GM12801 (cell line): ENCODE measurements around the gene TSPAN14.

ENCODE experiments used
- CTCF ChIP-seq: IDR thresholded peaks from one replicate; pipeline ENCODE4 v1.5.1; 2011; ENCODE audit warnings: control low read depth; ENCODE audit not compliant: insufficient read length; ENCODE audit errors: extremely low read depth

The TSPAN14 gene

DNA sequence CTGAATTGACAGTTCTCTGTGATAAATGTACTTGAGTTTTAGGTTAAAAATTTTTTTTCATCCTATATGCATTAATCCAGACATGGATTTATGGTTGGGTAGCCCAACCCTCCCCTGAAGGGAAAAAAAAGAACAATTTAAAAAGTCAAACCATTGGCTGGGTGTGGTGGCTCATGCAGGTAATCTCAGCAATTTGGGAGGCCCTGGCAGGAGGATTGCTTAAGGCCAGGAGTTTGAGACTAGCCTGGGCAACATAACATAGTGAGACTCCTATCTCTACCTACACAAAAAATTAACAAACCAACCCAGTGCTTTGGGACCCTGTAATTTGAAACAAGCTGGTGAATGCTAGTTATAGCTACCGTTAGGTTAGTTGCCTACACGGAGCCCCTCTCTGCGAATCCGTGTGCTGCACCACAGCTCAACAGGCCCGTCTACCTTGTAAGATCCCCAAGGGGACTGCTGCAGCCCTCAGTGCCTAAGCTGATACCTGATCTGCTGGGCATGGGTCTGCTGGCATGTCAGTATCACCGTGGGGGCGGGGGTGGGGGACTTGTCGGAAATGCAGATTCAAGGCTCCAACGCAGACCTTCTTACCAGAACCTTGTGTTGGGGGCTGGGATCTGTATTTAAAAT is 32.8 kb downstream of the TSPAN14 start:
- TF ChIP-seq CTCF, result no peak

DNA sequence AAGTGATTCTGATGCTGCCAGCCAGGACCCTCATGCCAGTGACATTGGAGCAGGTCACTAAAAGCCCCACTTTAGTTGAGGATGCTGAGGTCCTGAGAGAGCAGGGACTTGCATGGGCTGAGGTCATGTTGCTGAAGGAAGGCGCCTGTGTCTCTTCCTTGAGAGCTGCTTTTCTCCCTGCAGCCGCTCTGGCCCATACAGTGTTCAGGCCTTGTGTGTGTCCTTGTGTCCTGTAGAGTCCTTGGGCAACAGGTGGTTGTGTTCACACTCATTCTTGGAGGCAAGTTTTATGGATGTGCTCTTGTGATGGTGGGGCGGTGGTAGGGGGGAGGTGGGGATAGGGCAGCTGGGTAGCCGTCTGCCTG is 33.3 kb downstream of the TSPAN14 start:
- TF ChIP-seq CTCF, result no peak

DNA sequence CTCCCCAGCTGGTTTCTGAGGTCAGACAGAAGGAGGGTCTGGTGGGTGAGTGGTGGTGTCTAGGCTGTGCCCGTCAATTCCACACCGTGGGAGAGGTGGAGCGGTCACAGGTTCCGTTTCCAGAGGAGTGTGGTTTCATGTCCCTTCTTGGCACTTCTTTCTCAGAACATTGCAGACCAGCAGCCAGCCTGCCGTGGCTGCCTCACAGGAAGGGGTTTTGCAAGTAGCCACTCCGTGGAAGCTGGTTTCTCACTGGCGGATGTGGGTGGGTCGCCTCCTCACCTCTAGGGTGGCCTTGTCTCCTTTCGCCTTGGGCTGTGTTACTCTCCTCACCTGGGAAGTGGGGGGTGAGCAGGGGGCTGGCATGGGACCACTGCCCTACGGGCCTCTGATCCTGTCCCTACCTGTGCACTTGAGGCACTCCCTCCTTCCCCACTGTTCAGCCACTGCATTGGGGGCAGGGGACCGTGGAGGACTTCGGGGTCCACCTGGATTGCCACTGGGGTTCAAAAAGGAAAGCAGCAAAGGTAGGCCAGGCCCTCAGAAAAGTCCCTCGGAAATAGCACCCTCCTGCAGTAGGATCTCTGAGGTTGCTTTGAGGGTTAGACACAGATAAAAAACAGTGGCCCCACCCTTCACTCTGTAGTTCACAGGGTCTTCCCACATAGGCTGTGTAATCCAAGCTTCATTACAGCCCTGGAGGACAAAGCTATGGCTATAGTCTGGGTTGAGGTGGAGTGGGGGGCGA is 33.9 kb downstream of the TSPAN14 start:
- no peak for TF ChIP-seq CTCF

- TF ChIP-seq CTCF, result no peak
These were observed 34.5 kb downstream of the TSPAN14 start for GRCh38 chr10:80488539-80489066.

GRCh38 chr10:80489371-80490112 is 35.4 kb downstream of the TSPAN14 start:
- no peak for TF ChIP-seq CTCF

DNA sequence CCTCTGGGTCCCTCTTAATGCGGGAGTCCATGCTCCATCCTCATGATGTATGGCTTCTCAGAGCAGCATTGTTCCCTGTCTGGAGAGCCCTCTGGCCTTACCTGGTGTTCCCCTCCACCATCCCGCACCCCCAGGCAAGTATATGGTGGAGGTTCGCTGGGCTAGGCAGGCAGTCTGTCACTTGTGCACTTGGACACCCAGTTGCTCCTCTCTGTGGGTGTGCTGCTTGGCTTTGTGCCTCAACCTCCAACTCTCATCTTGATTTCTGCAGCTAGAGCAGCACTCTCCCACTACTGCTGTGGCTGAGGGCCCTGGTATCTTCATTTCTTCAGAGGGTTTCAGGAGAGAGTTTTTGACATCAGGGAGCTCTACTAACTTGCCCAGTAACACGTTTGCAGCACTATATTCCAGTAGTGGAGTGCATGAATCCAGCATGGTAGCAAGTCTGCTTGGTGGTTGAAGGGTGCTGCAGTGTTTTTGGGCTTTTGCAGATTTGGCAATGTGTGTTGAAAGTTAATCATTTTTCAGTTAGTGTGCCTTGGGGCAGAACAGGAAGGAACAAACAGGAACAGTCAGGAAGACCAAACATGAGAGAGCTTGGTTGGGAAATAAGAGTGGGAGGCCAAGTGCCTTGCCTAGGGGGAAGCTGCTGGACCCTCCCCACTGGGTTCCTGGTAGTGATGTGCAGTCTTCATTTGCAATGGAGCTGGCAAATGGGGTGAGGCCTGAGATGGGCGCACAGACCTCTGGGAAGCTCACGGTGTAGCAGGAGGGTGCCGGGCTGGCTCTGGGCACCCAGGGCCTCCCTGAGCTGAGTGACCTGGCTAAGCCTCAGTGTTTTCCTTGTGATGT is 37.4 kb downstream of the TSPAN14 start:
- TF ChIP-seq CTCF, result no peak
